Measurements from ENCODE around the gene ATP6V0A1. TPM values are rescaled to one million over a fixed set of nuclear protein-coding genes. Genes with fewer than 3 reads are reported as not detected.

The ATP6V0A1 gene
- total RNA-seq, 4 donors from 2014 or later: 35.9 to 62.7 (median 47.5) TPM

GRCh38 chr17:42514867-42515266, 56.2 kb downstream of the ATP6V0A1 start:
- Histone ChIP-seq H3K4me1 (peaks cover 27 to 57% (median 36%) of the 10 kb centered on the region in 3 donors), H3K36me3 (peaks cover 0 to 57% (median 12%) of the 10 kb centered on the region in 3 donors), H3K27me3 (no peaks in the 10 kb centered on the region), H3K9me3 (no peaks in the 10 kb centered on the region), H3K4me3 (no peak overlapping the region), H3K27ac (peak overlapping the region in 2 of 4 donors; percentile 3 to 24)
- no peak for DNase-seq
- no peak for TF ChIP-seq POLR2A (IDR thresholded peaks at IDR 0.05)
- no peak for TF ChIP-seq CTCF (IDR thresholded peaks at IDR 0.05)
- WGBS, 2 donors: 86 to 91% methylated on average over 6 to 7 of the region's 8 CpGs
- intact Hi-C loops (cut with DNase I): loop anchor here (5.0 to 10.0 kb wide), 3 partner anchors 38 to 193 kb away; partner anchors contain the start of gene CAVIN1

DNA sequence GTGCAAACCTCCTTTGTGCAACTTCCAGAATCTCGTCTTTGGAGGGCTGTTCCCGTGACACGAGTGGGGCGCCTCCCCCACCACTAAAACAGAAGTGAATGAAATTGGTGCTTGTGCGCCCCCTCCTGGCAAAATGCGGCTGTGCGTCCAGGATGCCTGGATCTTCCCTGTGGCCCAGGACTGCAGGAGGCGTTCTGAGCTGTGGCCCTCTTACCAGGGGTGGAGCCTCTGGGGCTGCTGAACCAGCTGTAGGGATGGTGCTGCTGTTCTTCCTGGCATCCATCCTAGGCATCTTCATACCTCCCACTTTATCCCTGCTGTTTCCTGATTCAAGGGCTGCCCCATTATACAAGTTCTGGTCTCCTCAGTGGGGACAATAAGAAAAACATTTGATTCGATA, 58.8 kb downstream of the ATP6V0A1 start:
- 8 to 9% methylated on average over 8 of the region's 9 CpGs for WGBS, 2 donors
- no peak overlapping the region for H3K4me3 ChIP-seq
- peaks cover 36 to 79% (median 63%) of the 10 kb centered on the region in 3 donors for H3K4me1 ChIP-seq
- H3K9me3 ChIP-seq: no peaks in the 10 kb centered on the region
- peak overlapping the region; percentile 79 to 97 (median 91) for H3K27ac ChIP-seq
- no peak for DNase-seq
- peak in 1 of 4 donors; percentile 18 for TF ChIP-seq POLR2A (IDR thresholded peaks at IDR 0.05)
- TF ChIP-seq CTCF (IDR thresholded peaks at IDR 0.05): peak; percentile 91 to 97 (median 94)
- no peaks in the 10 kb centered on the region for H3K27me3 ChIP-seq
- intact Hi-C loops (cut with DNase I): loop anchor here (5.0 to 10.0 kb wide), 2 partner anchors 93 to 195 kb away; partner anchors contain the start of gene CAVIN1
- peaks cover 0 to 56% (median 19%) of the 10 kb centered on the region in 3 donors for H3K36me3 ChIP-seq

DNA sequence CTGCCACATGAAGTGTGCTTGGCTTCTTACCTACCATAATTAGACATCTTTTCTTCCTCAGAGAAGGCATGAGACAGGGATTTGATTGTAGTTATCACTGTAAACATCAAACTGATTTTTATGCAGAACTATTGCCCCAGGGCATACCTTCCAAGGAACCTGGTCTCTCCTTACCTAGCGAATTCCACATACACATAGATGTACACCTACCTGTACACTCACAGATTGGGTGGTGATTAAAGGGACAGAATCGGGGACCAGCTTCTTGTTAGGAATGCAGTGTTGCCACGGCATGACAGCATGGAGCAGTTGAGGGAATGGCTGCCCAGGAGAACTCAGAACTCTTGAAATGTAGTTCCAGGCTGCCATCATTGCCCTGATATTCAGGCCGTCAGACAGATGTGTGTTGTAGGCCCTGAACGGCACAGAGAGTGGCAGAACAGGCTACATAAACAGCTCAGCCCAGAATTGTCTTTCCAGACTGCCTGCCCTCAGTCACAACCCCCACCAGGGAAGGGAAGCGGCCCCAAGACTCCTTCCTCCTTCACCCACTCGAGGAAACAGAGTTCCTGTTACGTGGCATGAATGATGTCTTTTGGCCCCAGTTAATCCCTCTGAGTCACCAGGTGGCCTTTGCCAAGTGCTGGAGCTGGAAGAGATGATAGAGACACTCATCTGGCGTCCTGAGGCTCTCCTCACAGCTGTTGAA, 59.5 kb downstream of the ATP6V0A1 start:
- DNase-seq: no peak
- H3K4me3 ChIP-seq: peak overlapping the region in 1 of 4 donors; percentile 23
- no peaks in the 10 kb centered on the region for H3K27me3 ChIP-seq
- H3K9me3 ChIP-seq: no peaks in the 10 kb centered on the region
- peaks cover 36 to 80% (median 68%) of the 10 kb centered on the region in 3 donors for H3K4me1 ChIP-seq
- H3K27ac ChIP-seq: peak overlapping the region; percentile 79 to 97 (median 91)
- no peak for TF ChIP-seq CTCF (IDR thresholded peaks at IDR 0.05)
- TF ChIP-seq POLR2A (IDR thresholded peaks at IDR 0.05): no peak
- H3K36me3 ChIP-seq: peaks cover 0 to 63% (median 19%) of the 10 kb centered on the region in 3 donors
- intact Hi-C loops (cut with DNase I): loop anchor here (5.0 to 10.0 kb wide), 2 partner anchors 93 to 196 kb away; partner anchors contain the start of gene CAVIN1
- WGBS, 2 donors: 22 to 35% methylated on average over 7 to 8 of the region's 9 CpGs

DNA sequence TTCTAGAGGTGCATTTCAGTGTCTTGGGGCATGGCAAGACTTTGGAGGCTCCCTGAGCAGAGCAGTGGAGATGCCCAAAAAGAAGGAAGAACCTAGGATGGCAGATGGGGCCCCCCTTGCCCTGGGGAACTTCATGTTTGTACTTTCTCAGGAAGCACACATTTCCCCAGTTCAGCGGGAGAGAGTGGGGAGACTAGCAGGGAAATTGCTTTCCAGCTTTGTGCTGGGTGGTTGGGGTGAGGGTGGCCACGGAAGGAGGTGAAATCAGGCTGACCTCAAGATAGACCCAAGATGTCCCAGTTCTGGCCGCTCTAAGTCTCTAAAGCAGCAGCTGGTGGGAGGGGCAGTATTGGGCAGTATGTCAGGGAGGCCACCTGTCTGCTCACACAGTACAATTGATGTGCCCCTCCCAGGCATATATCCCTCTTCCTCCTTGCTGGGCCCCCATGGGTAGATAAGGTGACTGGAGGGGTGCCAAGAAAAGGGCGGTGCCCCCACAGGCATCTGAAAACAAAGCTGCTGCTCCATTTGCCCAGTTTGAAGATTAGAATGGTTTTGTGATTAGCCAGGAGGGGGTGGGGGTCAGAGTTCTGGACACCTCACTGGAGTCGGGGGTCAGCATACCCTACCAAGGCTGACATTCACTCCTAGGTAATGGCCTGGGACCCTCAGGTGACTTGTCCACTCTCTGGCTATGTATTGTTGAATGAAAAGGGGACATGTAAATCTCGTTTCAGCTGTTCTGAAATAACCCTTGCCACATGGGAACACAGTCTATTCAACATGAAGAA, 60.3 kb downstream of the ATP6V0A1 start:
- Histone ChIP-seq H3K27ac (peak overlapping the region; percentile 79 to 97 (median 91)), H3K27me3 (no peaks in the 10 kb centered on the region), H3K36me3 (peaks cover 0 to 58% (median 17%) of the 10 kb centered on the region in 3 donors), H3K4me1 (peaks cover 36 to 73% (median 68%) of the 10 kb centered on the region in 3 donors), H3K4me3 (peak overlapping the region in 1 of 4 donors; percentile 2), H3K9me3 (no peaks in the 10 kb centered on the region)
- WGBS, 2 donors: 40 to 41% methylated on average over 6 of the region's 6 CpGs
- intact Hi-C loops (cut with DNase I): loop anchor here (5.0 to 10.0 kb wide), 2 partner anchors 94 to 197 kb away; partner anchors contain the start of gene CAVIN1
- TF ChIP-seq CTCF (IDR thresholded peaks at IDR 0.05) (no peak), POLR2A (IDR thresholded peaks at IDR 0.05) (no peak)
- DNase-seq: no peak
